HFFc6 (cell line): ENCODE measurements around the gene PTGES3L. TPM values are rescaled to one million over a fixed set of nuclear protein-coding genes. Genes with fewer than 3 reads are reported as not detected.
"Not testable (repeated sequence)": the region's sequence is repeated elsewhere in the genome, so short reads cannot be mapped to it uniquely, and the experiment has no call there.

ENCODE experiments used
- DNase-seq: peaks from one replicate; pipeline ENCODE4 v3.0.0-alpha.2; 2018
- H3K27ac Mint-ChIP-seq: 2 replicates; pipeline ENCODE4 v1.8.0; 2020; ENCODE audit warnings: mild to moderate bottlenecking, mixed read lengths
- H3K27me3 Mint-ChIP-seq: 2 replicates; pipeline ENCODE4 v1.8.0; 2021; ENCODE audit warnings: mild to moderate bottlenecking, moderate library complexity, mixed read lengths; ENCODE audit not compliant: insufficient read depth
- H3K36me3 Mint-ChIP-seq: 2 replicates; pipeline ENCODE4 v1.8.0; 2021; ENCODE audit warnings: low read depth, mixed read lengths
- H3K4me1 Mint-ChIP-seq: 2 replicates; pipeline ENCODE4 v1.8.0; 2020; ENCODE audit warnings: low read depth, mixed read lengths
- H3K4me3 Mint-ChIP-seq: 2 replicates; pipeline ENCODE4 v1.8.0; 2020; ENCODE audit warnings: mild to moderate bottlenecking, moderate library complexity, mixed read lengths
- H3K9me3 Mint-ChIP-seq: 2 replicates; pipeline ENCODE4 v1.8.0; 2020; ENCODE audit warnings: mild to moderate bottlenecking, mixed read lengths
- CTCF ChIP-seq: fragments of 200-600 bp; sonication (generic); IDR thresholded peaks from 2 replicates; pipeline ENCODE4 v1.5.0; 2021; ENCODE audit warnings: antibody characterized with exemption, mild to moderate bottlenecking
- total RNA-seq, 6 experiments: library from RNA; stranded (reverse); fragmentation: NEBNext Ultra II Directional; extraction: Animal tissue kit (Norgen Biotek cat#: 25700); gene quantifications; 2 replicates in 1 of 6; 3 replicates in 5 of 6; pipeline ENCODE4 v1.2.3, GENCODE V29; 2021

PTGES3L gene
- total RNA-seq, 6 experiments from 2014 or later = 0.87 to 1.3 (median 1.1) TPM

DNA sequence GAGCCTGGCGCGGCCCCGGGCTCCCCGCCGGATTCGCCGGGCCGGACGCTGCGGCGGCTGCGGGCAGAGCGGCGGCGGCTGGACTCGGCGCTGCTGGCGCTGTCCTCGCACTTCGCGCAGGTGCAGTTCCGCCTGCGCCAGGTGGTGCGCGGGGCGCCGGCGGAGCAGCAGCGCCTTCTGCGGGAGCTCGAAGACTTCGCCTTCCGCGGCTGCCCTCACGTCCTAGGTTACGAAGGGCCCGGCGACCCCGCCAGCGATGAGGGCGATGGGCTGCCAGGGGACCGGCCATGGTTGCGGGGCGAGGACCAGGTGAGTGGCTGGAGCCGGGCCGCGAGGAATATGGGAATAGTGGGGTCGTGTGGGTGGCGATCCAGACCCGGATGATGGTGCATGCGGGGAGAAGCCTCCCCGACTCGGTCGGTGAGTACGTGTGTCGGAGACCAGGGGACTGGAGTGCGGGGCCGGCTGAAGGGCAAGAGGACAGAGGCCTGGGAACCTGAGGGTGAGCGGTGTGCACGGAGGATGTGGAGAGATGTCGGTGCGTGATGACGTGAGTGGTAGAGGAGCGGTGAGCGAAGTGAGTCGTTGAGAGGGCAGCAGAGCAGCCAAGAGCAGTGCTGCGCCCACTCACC is 1.0 kb upstream of the PTGES3L start:
- H3K4me1 Mint-ChIP-seq = peaks cover 31% of the 10 kb centered on the region
- H3K9me3 Mint-ChIP-seq = no peaks in the 10 kb centered on the region
- H3K4me3 Mint-ChIP-seq = peak overlapping the region; percentile 93
- H3K36me3 Mint-ChIP-seq = peaks cover 20% of the 10 kb centered on the region
- peak overlapping the region; percentile 82 for H3K27ac Mint-ChIP-seq
- H3K27me3 Mint-ChIP-seq = peaks cover 3% of the 10 kb centered on the region
- TF ChIP-seq CTCF = peak; percentile 31; the same call in 1 of the 2 replicates
- peak; percentile 43 for DNase-seq

DNA sequence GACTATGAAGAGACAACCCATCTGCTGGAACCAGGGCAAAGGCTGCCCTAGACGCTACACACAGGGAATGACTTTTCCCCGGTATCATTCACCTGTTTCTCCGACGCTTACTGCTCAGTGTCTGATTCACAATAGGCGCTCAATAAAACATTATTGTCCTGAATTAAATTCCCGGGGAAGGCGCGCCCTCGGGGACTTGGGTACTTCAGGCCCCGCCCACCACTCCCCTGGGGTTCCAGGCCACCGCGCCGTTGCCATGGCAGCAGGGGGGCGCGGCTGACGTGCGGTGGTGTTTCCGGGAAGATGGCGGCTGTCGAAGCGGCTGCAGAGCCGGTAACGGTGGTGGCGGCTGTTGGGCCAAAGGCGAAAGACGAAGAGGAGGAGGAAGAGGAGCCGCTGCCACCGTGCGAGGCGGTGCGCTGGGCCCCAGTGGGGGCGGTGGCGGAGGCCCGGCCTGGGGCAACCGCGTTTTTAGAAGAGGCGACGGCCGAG is 440 bp upstream of the PTGES3L start, which contains the start of gene RUNDC1:
Gene RUNDC1 (plus strand): TSS at position 292 of the 492 bp plus-strand sequence. CDS start 12 bp downstream, at position 304.
- Mint-ChIP-seq H3K4me1 (peaks cover 31% of the 10 kb centered on the region), H3K9me3 (no peaks in the 10 kb centered on the region), H3K4me3 (peak within 1 kb of the TSS; percentile 93), H3K36me3 (peaks cover 15% of the 10 kb centered on the region), H3K27me3 (peaks cover 3% of the 10 kb centered on the region), H3K27ac (peak within 1 kb of the TSS; percentile 88)
- TF ChIP-seq CTCF = no peak
- peak; percentile 75 for DNase-seq

GRCh38 chr17:42975701-42976100 is 4.2 kb downstream of the PTGES3L start:
- H3K36me3 Mint-ChIP-seq, DNase-seq, H3K4me3 Mint-ChIP-seq, H3K9me3 Mint-ChIP-seq, H3K27me3 Mint-ChIP-seq, H3K27ac Mint-ChIP-seq: not testable (repeated sequence)
- H3K4me1 Mint-ChIP-seq = peaks cover 13% of the 10 kb centered on the region

GRCh38 chr17:42975265-42975664 is 4.6 kb downstream of the PTGES3L start:
- H3K4me1 Mint-ChIP-seq = peaks cover 11% of the 10 kb centered on the region
- no peak for DNase-seq
- no peak overlapping the region for H3K27ac Mint-ChIP-seq
- no peak overlapping the region for H3K4me3 Mint-ChIP-seq
- H3K27me3 Mint-ChIP-seq = no peaks in the 10 kb centered on the region; the same call in 1 of the 2 replicates
- H3K9me3 Mint-ChIP-seq = no peaks in the 10 kb centered on the region
- no peak for TF ChIP-seq CTCF
- H3K36me3 Mint-ChIP-seq = no peaks in the 10 kb centered on the region

DNA sequence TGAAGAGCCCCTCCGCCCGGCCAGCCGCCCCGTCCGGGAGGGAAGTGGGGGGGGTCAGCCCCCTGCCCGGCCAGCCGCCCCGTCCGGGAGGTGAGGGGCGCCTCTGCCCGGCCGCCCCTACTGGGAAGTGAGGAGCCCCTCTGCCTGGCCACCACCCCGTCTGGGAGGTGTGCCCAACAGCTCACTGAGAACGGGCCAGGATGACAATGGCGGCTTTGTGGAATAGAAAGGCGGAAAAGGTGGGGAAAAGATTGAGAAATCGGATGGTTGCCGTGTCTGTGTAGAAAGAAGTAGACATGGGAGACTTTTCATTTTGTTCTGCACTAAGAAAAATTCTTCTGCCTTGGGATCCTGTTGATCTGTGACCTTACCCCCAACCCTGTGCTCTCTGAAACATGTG is 6.6 kb downstream of the PTGES3L start:
- H3K4me3 Mint-ChIP-seq, H3K27ac Mint-ChIP-seq, DNase-seq, H3K9me3 Mint-ChIP-seq, H3K36me3 Mint-ChIP-seq, H3K4me1 Mint-ChIP-seq, H3K27me3 Mint-ChIP-seq: not testable (repeated sequence)

- Mint-ChIP-seq H3K4me1 (no peaks in the 10 kb centered on the region), H3K4me3 (no peak overlapping the region), H3K27me3 (no peaks in the 10 kb centered on the region; the same call in 1 of the 2 replicates), H3K9me3 (no peaks in the 10 kb centered on the region), H3K27ac (no peak overlapping the region), H3K36me3 (no peaks in the 10 kb centered on the region)
- DNase-seq = no peak
- TF ChIP-seq CTCF = no peak
These were observed 8.3 kb downstream of the PTGES3L start for GRCh38 chr17:42971589-42971988.
